ENCODE measurements around the gene FOXK1. TPM values are rescaled to one million over a fixed set of nuclear protein-coding genes. Genes with fewer than 3 reads are reported as not detected.

FOXK1 gene
- total and polyA plus RNA-seq, 2 experiments from 2014 or later = 2.3 to 12.7 TPM

DNA sequence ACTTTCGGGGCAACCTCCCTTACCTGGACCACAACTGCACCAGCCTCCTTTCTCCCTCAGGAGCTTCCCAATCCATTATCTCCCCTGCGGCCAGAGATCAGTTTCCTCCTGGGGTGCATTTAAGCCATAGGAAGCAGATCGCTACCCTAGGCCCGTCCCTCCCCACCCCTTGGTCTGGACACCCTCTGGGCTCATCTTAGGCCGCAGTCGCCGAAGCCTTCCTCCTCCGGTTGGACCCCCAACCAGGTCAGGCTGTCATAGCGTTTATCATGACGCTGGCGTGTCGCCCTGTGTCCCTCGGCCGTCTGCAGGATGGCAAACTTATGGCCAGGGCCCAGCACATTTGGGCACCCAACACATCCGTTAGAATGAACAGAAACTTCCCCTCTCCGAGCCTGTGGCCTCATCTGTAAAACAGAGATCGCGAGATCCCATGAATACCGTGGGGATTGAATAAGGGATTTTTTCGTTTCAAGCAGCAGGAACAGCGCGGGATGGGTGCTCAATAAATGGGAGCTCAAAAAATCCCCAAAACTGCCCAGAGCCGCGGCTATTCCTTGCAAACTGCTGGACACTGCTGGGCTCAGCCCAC, 92.7 kb downstream of the FOXK1 start:
- H3K4me2 ChIP-seq = peak overlapping the region; percentile 93
- H4K20me1 ChIP-seq (replicated peaks; ENCODE audit: insufficient read depth) = no peaks in the 10 kb centered on the region; the same call in 1 of the 2 replicates
- Mint-ChIP-seq H3K4me3 (peak overlapping the region; percentile 98), H3K36me3 (ENCODE audit: low read depth) (no peaks in the 10 kb centered on the region), H3K4me1 (peaks cover 9% of the 10 kb centered on the region; the same call in 2 of the 3 replicates), H3K27me3 (ENCODE audit: insufficient read depth, low read depth, poor library complexity) (peaks cover 11% of the 10 kb centered on the region), H3K27ac (peak overlapping the region; percentile 95), H3K9me3 (no peaks in the 10 kb centered on the region; the same call in 2 of the 3 replicates)
- H3K27ac ChIP-seq (ENCODE audit: low read depth) = peak overlapping the region; percentile 93
- TF ChIP-seq CREB1 (CRISPR knock-in tag; IDR thresholded peaks at IDR 0.05; ENCODE audit: low read depth) (no peak), EZH2 (IDR thresholded peaks at IDR 0.05; ENCODE audit: low read depth, unreplicated experiment) (no peak), JUNB (IDR thresholded peaks at IDR 0.05; ENCODE audit: unreplicated experiment) (no peak)
- TF ChIP-seq, protein P1, sequence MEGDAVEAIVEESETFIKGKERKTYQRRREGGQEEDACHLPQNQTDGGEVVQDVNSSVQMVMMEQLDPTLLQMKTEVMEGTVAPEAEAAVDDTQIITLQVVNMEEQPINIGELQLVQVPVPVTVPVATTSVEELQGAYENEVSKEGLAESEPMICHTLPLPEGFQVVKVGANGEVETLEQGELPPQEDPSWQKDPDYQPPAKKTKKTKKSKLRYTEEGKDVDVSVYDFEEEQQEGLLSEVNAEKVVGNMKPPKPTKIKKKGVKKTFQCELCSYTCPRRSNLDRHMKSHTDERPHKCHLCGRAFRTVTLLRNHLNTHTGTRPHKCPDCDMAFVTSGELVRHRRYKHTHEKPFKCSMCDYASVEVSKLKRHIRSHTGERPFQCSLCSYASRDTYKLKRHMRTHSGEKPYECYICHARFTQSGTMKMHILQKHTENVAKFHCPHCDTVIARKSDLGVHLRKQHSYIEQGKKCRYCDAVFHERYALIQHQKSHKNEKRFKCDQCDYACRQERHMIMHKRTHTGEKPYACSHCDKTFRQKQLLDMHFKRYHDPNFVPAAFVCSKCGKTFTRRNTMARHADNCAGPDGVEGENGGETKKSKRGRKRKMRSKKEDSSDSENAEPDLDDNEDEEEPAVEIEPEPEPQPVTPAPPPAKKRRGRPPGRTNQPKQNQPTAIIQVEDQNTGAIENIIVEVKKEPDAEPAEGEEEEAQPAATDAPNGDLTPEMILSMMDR (conservative IDR thresholded peaks at IDR 0.05; ENCODE audit: low read depth in 2 of 2) = no peak
- H3K36me3 ChIP-seq (ENCODE audit: insufficient read depth) = no peaks in the 10 kb centered on the region
- no peaks in the 10 kb centered on the region for H3K9me2 ChIP-seq (ENCODE audit: insufficient read depth)
- H2AFZ ChIP-seq = peak overlapping the region; percentile 91; the same call in 1 of the 2 replicates
- no peak for DNase-seq (ENCODE audit: low spot score)
- peaks cover 31% of the 10 kb centered on the region for H3K79me2 ChIP-seq (replicated peaks; ENCODE audit: insufficient read depth)
- peak overlapping the region; percentile 95 for H3K4me3 ChIP-seq
- H3K27me3 ChIP-seq (ENCODE audit: insufficient read depth) = no peaks in the 10 kb centered on the region
- peak; percentile 13 for ATAC-seq
- no peaks in the 10 kb centered on the region for H3F3A ChIP-seq (replicated peaks; ENCODE audit: low read depth)
- peaks cover 5% of the 10 kb centered on the region; the same call in 1 of the 2 replicates for H3K4me1 ChIP-seq (ENCODE audit: insufficient read depth)

DNA sequence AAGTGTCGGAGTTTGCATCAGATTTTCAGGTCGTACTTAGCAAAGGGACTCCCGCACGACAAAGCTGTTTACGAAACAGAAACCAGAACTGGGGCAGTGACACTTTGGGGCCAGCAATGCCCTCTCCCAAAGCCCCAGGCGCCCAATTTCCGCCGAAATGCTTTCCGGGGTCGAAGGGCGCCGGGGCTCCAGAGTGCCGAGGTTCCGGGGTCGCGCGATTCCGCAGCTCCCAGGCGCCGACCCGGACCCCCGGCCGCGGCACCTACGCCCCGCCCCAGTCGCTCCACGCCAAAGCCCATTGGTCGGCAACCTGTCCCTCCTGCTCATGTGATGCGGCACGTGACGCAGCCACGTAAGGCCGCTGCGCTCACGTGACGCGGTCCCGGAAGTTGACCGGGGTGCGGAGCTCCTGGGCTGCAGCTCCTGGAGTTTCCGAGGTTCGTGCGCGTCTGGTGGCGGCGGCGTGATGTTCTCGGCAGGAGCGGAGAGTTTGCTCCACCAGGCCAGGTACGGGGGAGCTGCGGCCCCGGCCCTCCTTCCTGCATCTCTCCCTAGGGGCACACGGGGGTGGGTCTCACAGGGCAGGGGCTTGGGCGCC, 93.3 kb downstream of the FOXK1 start, which contains the start of gene AP5Z1:
Gene AP5Z1, plus strand, starts transcription at position 374 of the 598 bp plus-strand sequence. Its CDS starts 93 bp downstream, at position 467.
- Histone ChIP-seq H3K4me3 (peak within 1 kb of the TSS; percentile 95), H3K4me2 (peak within 1 kb of the TSS; percentile 93), H2AFZ (peak within 1 kb of the TSS; percentile 91; the same call in 1 of the 2 replicates), H3K27me3 (ENCODE audit: insufficient read depth) (no peaks in the 10 kb centered on the region), H3K4me1 (ENCODE audit: insufficient read depth) (peaks cover 5% of the 10 kb centered on the region; the same call in 1 of the 2 replicates), H4K20me1 (replicated peaks; ENCODE audit: insufficient read depth) (no peaks in the 10 kb centered on the region; the same call in 1 of the 2 replicates), H3F3A (replicated peaks; ENCODE audit: low read depth) (no peaks in the 10 kb centered on the region), H3K9me2 (ENCODE audit: insufficient read depth) (no peaks in the 10 kb centered on the region), H3K27ac (ENCODE audit: low read depth) (peak within 1 kb of the TSS; percentile 93), H3K36me3 (ENCODE audit: insufficient read depth) (no peaks in the 10 kb centered on the region), H3K79me2 (replicated peaks; ENCODE audit: insufficient read depth) (peaks cover 34% of the 10 kb centered on the region)
- Mint-ChIP-seq H3K27ac (peak within 1 kb of the TSS; percentile 97), H3K36me3 (ENCODE audit: low read depth) (no peaks in the 10 kb centered on the region), H3K4me1 (peaks cover 9% of the 10 kb centered on the region; the same call in 2 of the 3 replicates), H3K4me3 (peak within 1 kb of the TSS; percentile 98), H3K9me3 (no peaks in the 10 kb centered on the region; the same call in 2 of the 3 replicates), H3K27me3 (ENCODE audit: insufficient read depth, low read depth, poor library complexity) (peaks cover 11% of the 10 kb centered on the region)
- DNase-seq (ENCODE audit: low spot score) (peak; percentile 98), ATAC-seq (peak; percentile 98)
- TF ChIP-seq EZH2phosphoT487 (IDR thresholded peaks at IDR 0.05; ENCODE audit: unreplicated experiment) (no peak), EZH2 (IDR thresholded peaks at IDR 0.05; ENCODE audit: low read depth, unreplicated experiment) (no peak), STAT1 (IDR thresholded peaks at IDR 0.05; ENCODE audit: unreplicated experiment) (no peak), POLR2AphosphoS5 (IDR thresholded peaks at IDR 0.05; ENCODE audit: low read depth) (peak; percentile 74), CREB1 (CRISPR knock-in tag; IDR thresholded peaks at IDR 0.05; ENCODE audit: low read depth) (peak; percentile 94), ZNF331 (CRISPR knock-in tag; IDR thresholded peaks at IDR 0.05; ENCODE audit: low read depth) (no peak), ZNF114 (CRISPR knock-in tag; IDR thresholded peaks at IDR 0.05) (no peak), NANOG (IDR thresholded peaks at IDR 0.05; ENCODE audit: borderline replicate concordance) (no peak)
- TF ChIP-seq, protein P2, sequence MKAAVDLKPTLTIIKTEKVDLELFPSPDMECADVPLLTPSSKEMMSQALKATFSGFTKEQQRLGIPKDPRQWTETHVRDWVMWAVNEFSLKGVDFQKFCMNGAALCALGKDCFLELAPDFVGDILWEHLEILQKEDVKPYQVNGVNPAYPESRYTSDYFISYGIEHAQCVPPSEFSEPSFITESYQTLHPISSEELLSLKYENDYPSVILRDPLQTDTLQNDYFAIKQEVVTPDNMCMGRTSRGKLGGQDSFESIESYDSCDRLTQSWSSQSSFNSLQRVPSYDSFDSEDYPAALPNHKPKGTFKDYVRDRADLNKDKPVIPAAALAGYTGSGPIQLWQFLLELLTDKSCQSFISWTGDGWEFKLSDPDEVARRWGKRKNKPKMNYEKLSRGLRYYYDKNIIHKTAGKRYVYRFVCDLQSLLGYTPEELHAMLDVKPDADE (IDR thresholded peaks at IDR 0.05) = peak; percentile 66
- TF ChIP-seq, protein P3, sequence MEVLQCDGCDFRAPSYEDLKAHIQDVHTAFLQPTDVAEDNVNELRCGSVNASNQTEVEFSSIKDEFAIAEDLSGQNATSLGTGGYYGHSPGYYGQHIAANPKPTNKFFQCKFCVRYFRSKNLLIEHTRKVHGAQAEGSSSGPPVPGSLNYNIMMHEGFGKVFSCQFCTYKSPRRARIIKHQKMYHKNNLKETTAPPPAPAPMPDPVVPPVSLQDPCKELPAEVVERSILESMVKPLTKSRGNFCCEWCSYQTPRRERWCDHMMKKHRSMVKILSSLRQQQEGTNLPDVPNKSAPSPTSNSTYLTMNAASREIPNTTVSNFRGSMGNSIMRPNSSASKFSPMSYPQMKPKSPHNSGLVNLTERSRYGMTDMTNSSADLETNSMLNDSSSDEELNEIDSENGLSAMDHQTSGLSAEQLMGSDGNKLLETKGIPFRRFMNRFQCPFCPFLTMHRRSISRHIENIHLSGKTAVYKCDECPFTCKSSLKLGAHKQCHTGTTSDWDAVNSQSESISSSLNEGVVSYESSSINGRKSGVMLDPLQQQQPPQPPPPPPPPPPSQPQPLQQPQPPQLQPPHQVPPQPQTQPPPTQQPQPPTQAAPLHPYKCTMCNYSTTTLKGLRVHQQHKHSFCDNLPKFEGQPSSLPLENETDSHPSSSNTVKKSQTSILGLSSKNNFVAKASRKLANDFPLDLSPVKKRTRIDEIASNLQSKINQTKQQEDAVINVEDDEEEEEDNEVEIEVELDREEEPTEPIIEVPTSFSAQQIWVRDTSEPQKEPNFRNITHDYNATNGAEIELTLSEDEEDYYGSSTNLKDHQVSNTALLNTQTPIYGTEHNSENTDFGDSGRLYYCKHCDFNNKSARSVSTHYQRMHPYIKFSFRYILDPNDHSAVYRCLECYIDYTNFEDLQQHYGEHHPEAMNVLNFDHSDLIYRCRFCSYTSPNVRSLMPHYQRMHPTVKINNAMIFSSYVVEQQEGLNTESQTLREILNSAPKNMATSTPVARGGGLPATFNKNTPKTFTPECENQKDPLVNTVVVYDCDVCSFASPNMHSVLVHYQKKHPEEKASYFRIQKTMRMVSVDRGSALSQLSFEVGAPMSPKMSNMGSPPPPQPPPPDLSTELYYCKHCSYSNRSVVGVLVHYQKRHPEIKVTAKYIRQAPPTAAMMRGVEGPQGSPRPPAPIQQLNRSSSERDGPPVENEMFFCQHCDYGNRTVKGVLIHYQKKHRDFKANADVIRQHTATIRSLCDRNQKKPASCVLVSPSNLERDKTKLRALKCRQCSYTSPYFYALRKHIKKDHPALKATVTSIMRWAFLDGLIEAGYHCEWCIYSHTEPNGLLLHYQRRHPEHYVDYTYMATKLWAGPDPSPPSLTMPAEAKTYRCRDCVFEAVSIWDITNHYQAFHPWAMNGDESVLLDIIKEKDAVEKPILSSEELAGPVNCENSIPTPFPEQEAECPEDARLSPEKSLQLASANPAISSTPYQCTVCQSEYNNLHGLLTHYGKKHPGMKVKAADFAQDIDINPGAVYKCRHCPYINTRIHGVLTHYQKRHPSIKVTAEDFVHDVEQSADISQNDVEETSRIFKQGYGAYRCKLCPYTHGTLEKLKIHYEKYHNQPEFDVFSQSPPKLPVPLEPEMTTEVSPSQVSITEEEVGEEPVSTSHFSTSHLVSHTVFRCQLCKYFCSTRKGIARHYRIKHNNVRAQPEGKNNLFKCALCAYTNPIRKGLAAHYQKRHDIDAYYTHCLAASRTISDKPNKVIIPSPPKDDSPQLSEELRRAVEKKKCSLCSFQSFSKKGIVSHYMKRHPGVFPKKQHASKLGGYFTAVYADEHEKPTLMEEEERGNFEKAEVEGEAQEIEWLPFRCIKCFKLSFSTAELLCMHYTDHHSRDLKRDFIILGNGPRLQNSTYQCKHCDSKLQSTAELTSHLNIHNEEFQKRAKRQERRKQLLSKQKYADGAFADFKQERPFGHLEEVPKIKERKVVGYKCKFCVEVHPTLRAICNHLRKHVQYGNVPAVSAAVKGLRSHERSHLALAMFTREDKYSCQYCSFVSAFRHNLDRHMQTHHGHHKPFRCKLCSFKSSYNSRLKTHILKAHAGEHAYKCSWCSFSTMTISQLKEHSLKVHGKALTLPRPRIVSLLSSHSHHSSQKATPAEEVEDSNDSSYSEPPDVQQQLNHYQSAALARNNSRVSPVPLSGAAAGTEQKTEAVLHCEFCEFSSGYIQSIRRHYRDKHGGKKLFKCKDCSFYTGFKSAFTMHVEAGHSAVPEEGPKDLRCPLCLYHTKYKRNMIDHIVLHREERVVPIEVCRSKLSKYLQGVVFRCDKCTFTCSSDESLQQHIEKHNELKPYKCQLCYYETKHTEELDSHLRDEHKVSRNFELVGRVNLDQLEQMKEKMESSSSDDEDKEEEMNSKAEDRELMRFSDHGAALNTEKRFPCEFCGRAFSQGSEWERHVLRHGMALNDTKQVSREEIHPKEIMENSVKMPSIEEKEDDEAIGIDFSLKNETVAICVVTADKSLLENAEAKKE (CRISPR knock-in tag; IDR thresholded peaks at IDR 0.05) = no peak
